HG02678 (cell line): ENCODE results near the gene DMTF1.
"Not testable (repeated sequence)": the region's sequence is repeated elsewhere in the genome, so short reads cannot be mapped to it uniquely, and the experiment has no call there.

Experiments
- ATAC-seq: cut with Tn5 transposase; IDR thresholded peaks from one replicate; pipeline ENCODE4 v1.9.1; 2021; ENCODE audit warnings: mild to moderate bottlenecking, moderate library complexity; ENCODE audit not compliant: unreplicated experiment

DMTF1 gene

DNA sequence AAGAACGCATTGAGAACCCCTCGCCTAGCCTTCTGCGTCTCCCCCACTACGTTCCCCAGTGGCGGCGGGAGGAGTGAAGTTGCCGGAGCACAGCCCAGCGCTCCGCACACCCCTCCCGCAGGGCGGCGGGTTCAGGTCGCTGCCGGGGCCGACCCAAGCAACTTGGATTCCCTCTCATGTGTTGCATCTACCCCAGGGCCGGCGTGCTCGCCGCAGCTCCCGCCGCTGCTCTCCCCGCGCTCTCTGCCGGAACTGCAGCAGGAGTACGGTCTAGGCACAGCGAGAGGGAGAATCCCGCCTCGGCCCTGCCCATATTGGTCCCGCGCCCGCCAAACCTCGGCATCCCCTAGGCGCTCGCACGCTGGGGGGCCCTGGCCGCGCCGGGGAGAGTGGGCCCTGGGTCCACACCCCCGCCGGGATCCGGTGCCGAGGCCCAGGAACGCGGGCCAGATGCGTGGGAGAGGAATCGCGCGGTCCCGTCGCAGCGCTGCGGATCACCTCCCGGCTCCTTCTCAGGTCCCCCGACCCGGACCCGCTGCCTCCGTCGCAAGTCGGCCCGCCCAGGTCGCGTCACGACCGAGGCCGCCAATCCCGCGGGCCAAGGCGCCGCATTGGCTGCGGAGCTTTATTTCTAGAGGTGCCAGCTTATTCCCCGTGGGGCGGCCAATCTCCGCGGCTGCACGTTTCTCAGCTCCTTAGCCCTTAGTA is 67.9 kb downstream of the DMTF1 start:
- ATAC-seq: peak; percentile 37

DNA sequence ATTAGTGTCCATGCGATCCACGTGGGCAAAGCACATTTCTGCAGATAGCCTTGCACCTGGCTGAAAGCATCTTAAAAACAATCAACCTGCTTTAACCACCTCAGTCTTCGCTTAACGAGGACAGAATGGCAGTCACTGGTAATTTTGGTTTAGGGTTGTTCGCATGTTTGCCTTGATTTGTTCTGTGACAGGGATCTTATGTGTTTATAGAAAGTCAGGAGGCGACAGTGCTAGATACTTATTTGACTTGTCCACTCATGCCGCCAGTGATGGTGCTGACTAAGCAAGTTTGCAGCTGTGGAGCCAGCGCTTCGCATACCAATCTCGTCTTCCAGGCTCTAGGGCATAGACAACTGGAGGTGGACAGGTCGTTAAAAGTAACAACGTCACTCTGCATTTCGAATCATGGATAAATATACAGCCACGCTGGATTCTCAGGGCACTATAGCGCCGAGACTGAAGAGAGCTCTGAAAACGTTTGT is 68.5 kb downstream of the DMTF1 start:
- ATAC-seq: no peak

DNA sequence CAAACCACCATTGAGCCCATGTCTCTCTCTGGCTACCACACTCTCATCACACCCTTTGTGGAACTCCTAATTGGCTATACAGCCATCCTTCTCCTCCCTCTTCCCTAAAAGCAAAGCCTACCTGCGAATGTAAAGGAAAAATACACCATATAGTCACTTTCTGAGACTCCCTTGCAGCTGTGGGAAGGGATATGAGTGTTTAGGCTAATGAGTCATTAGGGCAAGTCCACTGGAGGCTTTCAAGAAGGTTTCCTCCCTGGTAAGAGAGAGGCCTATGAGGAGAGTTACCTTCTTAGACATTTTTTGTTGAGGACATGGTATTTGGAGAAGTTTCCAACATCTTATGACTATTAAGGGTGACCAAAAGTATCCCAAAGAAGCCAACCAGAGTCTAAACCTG is 71.4 kb downstream of the DMTF1 start:
- no peak for ATAC-seq

DNA sequence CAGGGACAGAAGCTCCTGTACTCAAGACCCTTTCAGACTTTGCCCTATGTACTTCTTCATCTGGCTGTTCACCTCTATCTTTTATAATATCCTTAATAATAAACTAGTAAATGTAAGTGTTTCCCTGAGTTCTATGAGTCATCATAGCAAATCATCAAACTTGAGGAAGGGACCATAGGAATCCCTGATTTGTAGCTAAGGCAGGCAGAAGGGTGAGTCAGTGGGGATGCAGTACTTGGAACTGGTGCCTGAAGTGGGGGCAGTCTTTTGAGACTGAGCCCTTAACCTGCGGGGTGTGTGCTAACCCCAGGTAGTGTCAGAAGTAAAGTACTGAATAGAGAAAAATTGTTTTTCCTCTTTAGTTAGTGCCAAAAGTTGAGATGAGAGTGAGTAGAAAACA is 73.4 kb downstream of the DMTF1 start:
- ATAC-seq: no peak

DNA sequence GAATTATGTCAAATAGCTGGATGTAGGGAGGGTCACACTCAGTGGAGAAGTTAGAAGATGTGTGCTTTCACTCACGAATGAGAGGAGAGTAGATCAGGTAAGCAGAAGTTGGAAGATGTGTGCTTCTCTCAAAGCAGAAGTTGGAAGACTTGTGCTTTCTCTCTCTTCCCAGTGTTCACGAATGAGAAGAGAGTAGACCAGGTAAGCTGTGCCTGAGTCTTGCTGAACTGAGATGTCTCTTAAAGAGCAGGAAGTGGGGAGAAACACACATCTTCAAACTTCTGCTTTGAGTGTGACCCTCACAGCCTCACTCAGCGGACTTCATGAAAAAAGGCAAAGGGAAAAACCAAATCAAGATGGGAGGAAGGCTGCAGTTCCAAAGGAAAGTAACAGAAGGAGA is 74.2 kb downstream of the DMTF1 start:
- ATAC-seq: no peak

DNA sequence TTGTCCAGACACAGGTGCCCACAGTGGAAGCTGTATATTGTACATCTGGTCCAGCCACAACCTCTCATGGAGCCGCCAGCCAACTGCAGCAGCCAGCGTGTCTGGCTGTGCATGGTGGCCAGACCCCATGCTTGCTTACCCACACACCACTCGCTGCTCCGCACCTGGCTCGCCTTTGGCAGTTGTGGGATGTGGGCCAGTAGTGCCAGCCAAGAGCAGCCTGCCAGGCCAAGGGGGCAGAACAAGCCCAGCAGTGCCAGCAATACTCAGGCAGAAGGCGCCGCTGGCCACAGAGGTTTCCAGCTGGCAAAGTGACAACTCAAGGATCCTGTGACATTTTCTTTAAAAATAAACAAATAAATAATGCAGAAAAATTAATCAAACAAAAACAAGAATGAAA is 79.0 kb downstream of the DMTF1 start:
- ATAC-seq: no peak

DNA sequence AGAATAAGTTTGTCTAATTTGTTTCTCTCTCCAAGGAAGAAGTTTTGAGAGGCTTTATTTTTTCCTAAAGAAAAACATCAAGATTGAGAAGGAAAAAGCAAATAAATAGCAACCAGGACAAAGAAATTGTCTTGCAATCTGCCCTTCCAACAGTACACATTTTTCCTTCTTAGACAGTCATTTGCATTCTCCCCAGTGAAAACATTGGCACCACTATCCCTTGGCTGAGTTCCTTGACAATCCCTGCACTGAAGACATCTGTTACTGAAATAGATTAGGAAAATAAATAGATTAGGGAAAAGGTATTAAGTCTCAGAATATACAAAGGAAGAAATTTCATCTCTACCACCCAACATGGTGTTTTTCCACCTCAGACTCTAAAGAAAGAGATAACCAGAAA is 79.5 kb downstream of the DMTF1 start:
- ATAC-seq: no peak

DNA sequence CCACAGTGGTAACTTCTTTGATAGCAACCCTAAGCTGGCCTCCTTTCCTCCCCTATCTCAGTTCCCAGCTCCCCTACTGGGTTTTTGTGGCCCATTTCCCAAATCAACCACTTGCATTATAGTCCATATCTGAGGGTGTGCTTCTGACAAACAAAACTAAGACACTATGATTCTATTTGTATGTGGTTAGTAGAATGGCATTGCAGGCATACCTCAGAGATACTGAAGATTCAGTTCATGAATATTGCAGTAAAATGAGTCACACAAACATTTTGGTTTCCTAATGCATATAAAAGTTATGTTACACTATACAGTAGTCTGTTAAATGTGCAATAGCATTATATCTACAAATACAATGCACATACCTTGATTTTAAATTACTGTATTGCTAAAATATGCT is 82.7 kb downstream of the DMTF1 start:
- ATAC-seq: no peak

DNA sequence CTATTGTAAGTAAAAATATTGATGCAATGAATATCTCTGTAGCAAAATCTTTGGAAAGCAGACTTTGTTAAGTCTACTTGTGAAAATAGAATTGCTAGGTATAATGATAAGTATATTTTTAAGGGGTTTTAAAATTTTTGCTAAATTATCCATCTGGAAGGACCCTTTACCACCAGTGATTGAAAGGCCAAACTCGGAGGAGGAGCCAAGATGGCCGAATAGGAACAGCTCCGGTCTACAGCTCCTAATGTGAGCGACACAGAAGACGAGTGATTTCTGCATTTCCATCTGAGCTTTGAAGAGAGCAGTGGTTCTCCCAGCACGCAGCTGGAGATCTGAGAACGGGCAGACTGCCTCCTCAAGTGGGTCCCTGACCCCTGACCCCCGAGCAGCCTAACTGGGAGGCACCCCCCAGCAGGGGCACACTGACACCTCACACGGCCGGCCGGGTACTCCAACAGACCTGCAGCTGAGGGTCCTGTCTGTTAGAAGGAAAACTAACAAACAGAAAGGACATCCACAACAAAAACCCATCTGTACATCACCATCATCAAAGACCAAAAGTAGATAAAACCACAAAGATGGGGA is 86.3 kb downstream of the DMTF1 start:
- ATAC-seq: not testable (repeated sequence)

DNA sequence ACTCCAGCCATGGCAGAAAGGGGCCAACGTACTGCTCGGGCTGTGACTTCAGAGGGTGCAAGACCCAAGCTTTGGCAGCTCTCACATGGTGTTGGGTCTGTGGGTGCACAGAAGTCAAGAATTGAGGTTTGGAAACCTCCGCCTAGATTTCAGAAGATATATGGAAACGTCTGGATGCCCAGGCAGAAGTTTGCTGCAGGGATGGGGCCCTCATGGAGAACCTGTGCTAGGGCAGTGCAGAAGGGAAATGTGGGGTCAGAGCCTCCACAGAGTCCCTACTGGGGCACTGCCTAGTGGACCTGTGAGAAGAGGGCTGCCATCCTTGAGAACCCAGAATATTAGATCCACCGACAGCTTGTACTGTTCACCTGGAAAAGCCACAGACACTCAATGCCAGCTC is 93.4 kb downstream of the DMTF1 start:
- ATAC-seq: not testable (repeated sequence)
